ENCODE data around the gene TANGO2. TPM values are rescaled to one million over a fixed set of nuclear protein-coding genes. Genes with fewer than 3 reads are reported as not detected.
A peak's percentile ranks its signal among the peaks of the same experiment; 100 is the strongest.

Gene TANGO2
- total RNA-seq, 1 experiment from 2014 or later = 14.6 TPM

DNA sequence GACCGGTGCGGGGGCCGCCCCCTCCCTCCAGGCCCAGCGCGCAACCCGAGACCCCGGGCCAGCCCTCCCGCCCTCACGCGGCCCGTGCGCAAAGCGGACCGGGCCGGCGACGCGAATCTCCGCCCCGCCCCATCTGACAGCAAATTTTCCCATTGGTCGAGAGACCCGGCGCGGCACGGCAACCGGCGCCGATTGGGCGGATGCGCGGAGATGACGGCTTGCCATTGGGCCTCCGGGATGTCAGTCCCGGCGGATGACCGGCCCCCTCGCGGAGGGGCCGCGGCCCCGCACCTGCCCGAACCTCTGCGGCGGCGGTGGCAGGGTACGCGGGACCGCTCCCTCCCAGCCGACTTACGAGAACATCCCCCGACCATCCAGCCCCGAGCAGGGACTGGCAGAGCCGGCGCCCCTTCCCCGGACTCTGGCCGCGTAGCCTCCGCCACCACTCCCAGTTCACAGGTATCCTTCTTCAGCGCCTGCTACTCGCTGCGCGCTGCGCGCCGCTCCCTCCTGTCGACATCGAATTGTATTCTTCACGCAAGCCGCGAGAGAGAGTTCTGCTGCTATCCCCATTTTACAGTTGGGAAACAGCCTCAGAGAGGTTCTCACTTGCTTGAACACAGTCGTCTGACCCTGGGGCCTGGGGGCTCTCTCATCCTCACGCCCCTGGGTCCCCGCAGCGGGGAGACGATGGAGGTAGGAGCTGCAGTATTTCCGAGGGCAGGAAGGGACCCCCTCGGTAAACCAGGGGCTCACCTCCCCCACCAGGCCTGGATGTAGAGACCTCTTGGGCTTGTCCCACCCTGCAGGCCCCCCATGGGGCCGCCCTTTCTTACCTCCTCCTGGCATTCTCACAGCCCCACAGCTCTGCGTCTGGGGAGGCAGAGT, 3.9 kb upstream of the TANGO2 start, which contains the start of gene ARVCF:
Gene ARVCF (minus strand): TSS at position 90 of the 888 bp plus-strand sequence. CDS start 26,029 bp downstream, outside the sequence.
- H3K27me3 Mint-ChIP-seq (ENCODE audit: low read depth) = peaks cover 54% of the 10 kb centered on the region
- no peak within 1 kb of the TSS for H3K56ac ChIP-seq (ENCODE audit: insufficient read length, low read depth, low read length)
- H2BK120ac ChIP-seq (ENCODE audit: low read depth, low read length, poor library complexity, severe bottlenecking) = no peak within 1 kb of the TSS
- H3T11ph ChIP-seq (ENCODE audit: low read length) = no peak within 1 kb of the TSS
- peak; percentile 91 for DNase-seq
- peaks cover 31% of the 10 kb centered on the region for H3K27me3 ChIP-seq (ENCODE audit: insufficient read depth, low read length)
- no peaks in the 10 kb centered on the region for H3K4me1 ChIP-seq (ENCODE audit: insufficient read depth, low read length)
- H3K4me3 Mint-ChIP-seq = peak within 1 kb of the TSS; percentile 73 to 90
- no peak within 1 kb of the TSS for H4K5ac ChIP-seq (ENCODE audit: insufficient read length, low read depth, low read length)
- H3K23ac ChIP-seq (ENCODE audit: insufficient read length, low read depth, low read length) = no peak within 1 kb of the TSS
- no peak within 1 kb of the TSS for H3K14ac ChIP-seq (ENCODE audit: insufficient read depth, low read length)
- H2BK5ac ChIP-seq (ENCODE audit: insufficient read length, low read length) = no peak within 1 kb of the TSS
- H3K18ac ChIP-seq (ENCODE audit: insufficient read length, low read depth, low read length) = no peak within 1 kb of the TSS
- no peak within 1 kb of the TSS; a peak in 1 of 7 replicates for H3K27ac Mint-ChIP-seq
- no peaks in the 10 kb centered on the region for H4K20me1 ChIP-seq (ENCODE audit: control insufficient read depth, insufficient read depth, insufficient read length)
- no peak within 1 kb of the TSS for H4K91ac ChIP-seq (ENCODE audit: insufficient read length, low read depth, low read length)
- no CpG with 5 or more reads among the region's 79 CpGs for WGBS (ENCODE audit: extremely low coverage, insufficient read length, low lambda C conversion rate)
- no peak; the same call in 2 of the 3 replicates for TF ChIP-seq CTCF (conservative IDR thresholded peaks at IDR 0.05)
- H3K79me1 ChIP-seq (ENCODE audit: insufficient read depth, low read depth, low read length, poor library complexity, severe bottlenecking) = no peaks in the 10 kb centered on the region
- no peak within 1 kb of the TSS for H4K8ac ChIP-seq (replicated peaks; ENCODE audit: insufficient read length, low read depth, low read length)
- H2AK5ac ChIP-seq (ENCODE audit: insufficient read length, low read length) = no peak within 1 kb of the TSS
- peaks cover 9 to 15% of the 10 kb centered on the region in 2 experiments for H3K4me1 Mint-ChIP-seq
- no peak within 1 kb of the TSS for H2BK20ac ChIP-seq (ENCODE audit: low read depth, low read length, poor library complexity, severe bottlenecking)
- H3K4me2 ChIP-seq (ENCODE audit: insufficient read depth, insufficient read length, low read length) = peak within 1 kb of the TSS; percentile 65
- H3K36me3 Mint-ChIP-seq (ENCODE audit: insufficient read depth in 1 of 3, low read depth in 3 of 3) = peaks cover 0 to 2% (median 0%) of the 10 kb centered on the region in 3 experiments; a peak in 3 of 7 replicates
- no peaks in the 10 kb centered on the region for H3K9me3 Mint-ChIP-seq
- no peak within 1 kb of the TSS for H3K4ac ChIP-seq (ENCODE audit: low read depth, low read length)
- H3K27ac ChIP-seq (ENCODE audit: insufficient read length, low read depth, low read length) = no peak within 1 kb of the TSS
- H2BK15ac ChIP-seq (ENCODE audit: low read depth, low read length) = no peak within 1 kb of the TSS
- no peak within 1 kb of the TSS for H3K9ac ChIP-seq (ENCODE audit: extremely low read depth, insufficient read length, low read length)
- H2BK12ac ChIP-seq (ENCODE audit: insufficient read length, low read depth, low read length) = no peak within 1 kb of the TSS
- no peaks in the 10 kb centered on the region for H3K79me2 ChIP-seq (ENCODE audit: insufficient read depth, low read length)
- peaks cover 19% of the 10 kb centered on the region for H3K23me2 ChIP-seq (ENCODE audit: insufficient read length, low read depth, low read length, poor library complexity, severe bottlenecking)
- H2AFZ ChIP-seq (ENCODE audit: low read length) = no peak within 1 kb of the TSS
- no peaks in the 10 kb centered on the region for H3K9me3 ChIP-seq (ENCODE audit: control insufficient read depth, low read depth, low read length)
